K562 (cell line): ENCODE measurements around the gene SDC3. TPM values are rescaled to one million over a fixed set of nuclear protein-coding genes. Genes with fewer than 3 reads are reported as not detected.
A peak's percentile ranks its signal among the peaks of the same experiment; 100 is the strongest.

Experiments
- ARID3A ChIP-seq: IDR thresholded peaks from 2 replicates; pipeline ENCODE4 v1.6.1; 2012; ENCODE audit warnings: low read depth, low read length, improper control_type of control experiment, borderline replicate concordance
- ATF7 ChIP-seq: fragments of 450-650 bp; IDR thresholded peaks from 2 replicates; pipeline ENCODE4 v1.7.1; 2014; ENCODE audit warnings: mild to moderate bottlenecking, moderate library complexity
- CBFA2T3 ChIP-seq: fragments of 450-650 bp; IDR thresholded peaks from 2 replicates; pipeline ENCODE4 v1.6.1; 2017
- CHD2 ChIP-seq: IDR thresholded peaks from 2 replicates; pipeline ENCODE4 v1.6.1; 2011; ENCODE audit warnings: low read depth, low read length
- E2F3 ChIP-seq: fragments of 250-450 bp; sonication (Bioruptor Pico); IDR thresholded peaks from 2 replicates; pipeline ENCODE4 v1.4.0; 2020; ENCODE audit warnings: mild to moderate bottlenecking
- ELK3 ChIP-seq: fragments of 450-650 bp; formaldehyde crosslinking; IDR thresholded peaks from 2 replicates; pipeline ENCODE4 v1.4.0; 2020; ENCODE audit warnings: mild to moderate bottlenecking
- EWSR1 ChIP-seq: fragments of 450-650 bp; IDR thresholded peaks from 2 replicates; pipeline ENCODE4 v1.6.1; 2018; ENCODE audit warnings: borderline replicate concordance, mild to moderate bottlenecking, low read depth, moderate library complexity; ENCODE audit not compliant: partially characterized antibody
- FOXM1 ChIP-seq, 2 experiments: fragments of 450-650 bp in 1 of 2; sonication (generic) in 1 of 2; formaldehyde crosslinking in 1 of 2; IDR thresholded peaks; 2 replicates each; pipeline versions ENCODE4 v1.6.1 to v1.9.0; 2017 to 2022; ENCODE audit warnings: low read depth in 2 of 2, mild to moderate bottlenecking in 2 of 2, missing genetic modification reagents in 1 of 2, moderate library complexity in 1 of 2
- GABPB2 ChIP-seq: fragments of 250-450 bp; sonication (Bioruptor Pico); conservative IDR thresholded peaks from 2 replicates; pipeline ENCODE4 v1.5.1; 2021; ENCODE audit warnings: mild to moderate bottlenecking
- HLTF ChIP-seq: fragments of 450-650 bp; IDR thresholded peaks from 2 replicates; pipeline ENCODE4 v1.6.1; 2016
- HMBOX1 ChIP-seq: sonication (generic); IDR thresholded peaks from 2 replicates; pipeline ENCODE4 v1.6.1; 2016
- HMG20A ChIP-seq: fragments of 450-650 bp; formaldehyde crosslinking; conservative IDR thresholded peaks from 2 replicates; pipeline ENCODE4 v1.4.0; 2020; ENCODE audit warnings: mild to moderate bottlenecking, mixed read lengths
- MBD2 ChIP-seq: sonication (generic); IDR thresholded peaks from 2 replicates; pipeline ENCODE4 v1.6.1; 2016; ENCODE audit warnings: low read depth, borderline replicate concordance
- MEIS2 ChIP-seq: fragments of 450-650 bp; IDR thresholded peaks from 2 replicates; pipeline ENCODE4 v1.6.1; 2014; ENCODE audit warnings: mild to moderate bottlenecking; ENCODE audit not compliant: partially characterized antibody
- MITF ChIP-seq: IDR thresholded peaks from 2 replicates; pipeline ENCODE4 v1.6.1; 2014; ENCODE audit warnings: antibody characterized with exemption
- NCOA6 ChIP-seq: fragments of 450-650 bp; IDR thresholded peaks from 2 replicates; pipeline ENCODE4 v1.6.1; 2017; ENCODE audit warnings: mild to moderate bottlenecking
- POLR2B ChIP-seq: fragments of 450-650 bp; IDR thresholded peaks from 2 replicates; pipeline ENCODE4 v1.6.1; 2018; ENCODE audit warnings: low read depth; ENCODE audit not compliant: partially characterized antibody
- PTRF ChIP-seq: fragments of 450-650 bp; IDR thresholded peaks from 2 replicates; pipeline ENCODE4 v1.6.1; 2016; ENCODE audit warnings: mild to moderate bottlenecking, missing genetic modification characterization, missing compliant biosample characterization
- SMC3 ChIP-seq: conservative IDR thresholded peaks from 2 replicates; pipeline ENCODE4 v1.6.1; 2011; ENCODE audit warnings: low read depth, low read length, improper control_type of control experiment; ENCODE audit not compliant: insufficient read depth
- TCF3 ChIP-seq: sonication (generic); formaldehyde crosslinking; IDR thresholded peaks from 2 replicates; pipeline ENCODE4 v1.4.0; 2020; ENCODE audit warnings: mild to moderate bottlenecking, missing genetic modification reagents
- TEAD4 ChIP-seq, 2 experiments: sonication (generic) in 1 of 2; formaldehyde crosslinking in 1 of 2; IDR thresholded peaks; 2 replicates each; pipeline versions ENCODE4 v1.6.1 to v1.8.0; 2012 to 2022; ENCODE audit warnings: borderline replicate concordance in 1 of 2, inconsistent platforms in 1 of 2, low read length in 1 of 2, mild to moderate bottlenecking in 1 of 2, missing genetic modification reagents in 1 of 2
- ZEB2 ChIP-seq: fragments of 450-650 bp; IDR thresholded peaks from 2 replicates; pipeline ENCODE4 v1.6.1; 2016
- ZNF212 ChIP-seq: fragments of 450-650 bp; formaldehyde crosslinking; IDR thresholded peaks from 2 replicates; pipeline ENCODE4 v1.4.0; 2020; ENCODE audit warnings: mild to moderate bottlenecking
- ZNF668 ChIP-seq: fragments of 250-450 bp; sonication (Bioruptor Pico); IDR thresholded peaks from 2 replicates; pipeline ENCODE4 v1.8.0; 2022; ENCODE audit warnings: mild to moderate bottlenecking, inconsistent platforms
- polyA plus RNA-seq, 8 experiments: library from polyadenylated mRNA; depleted of rRNA in 4 of 8; stranded (reverse) in 5 of 8; unstranded in 3 of 8; fragments of >200 nt; fragmentation: Nextera tagmentation in 2 of 8; fragmentation: Illumina TruSeq in 1 of 8; extraction: Ambion mirVana in 2 of 8; extraction: Trizol in 1 of 8; gene quantifications; 2 replicates each; pipeline versions ENCODE4 v1.2.1 to v1.2.3, GENCODE V29; 2011 to 2014; ENCODE audit warnings: inconsistent platforms in 1 of 8, missing spikeins in 1 of 8
- total RNA-seq, 7 experiments: library from RNA; depleted of rRNA in 6 of 7; stranded (reverse); fragments of >200 nt in 6 of 7; fragmentation: Illumina TruSeq in 2 of 7; extraction: Trizol in 2 of 7; gene quantifications; 2 replicates each; pipeline versions ENCODE4 v1.2.1 to v1.2.3, GENCODE V29; 2011 to 2021; ENCODE audit warnings: low replicate concordance in 1 of 7

SDC3 gene
- total and polyA plus RNA-seq, 9 of the 15 experiments (the other 6 are each of a cell fraction or from before 2014, with no cell fraction given): 0.38 to 44.1 (median 12.1) TPM

- TF ChIP-seq HLTF (no peak), ZNF212 (CRISPR knock-in tag) (no peak), MITF (peak; percentile 94), TCF3 (CRISPR knock-in tag) (peak; percentile 64), MBD2 (0 out of 2 replicates have a peak, but pooled peaks have one; percentile 41), MEIS2 (peak; percentile 45), E2F3 (CRISPR knock-in tag) (no peak), PTRF (tag) (no peak), TEAD4 (IDR thresholded peaks at IDR 0.05; ENCODE audit: low read length) (peak; percentile 73), TEAD4 (CRISPR knock-in tag; IDR thresholded peaks at IDR 0.05; ENCODE audit: borderline replicate concordance) (no peak), FOXM1 (IDR thresholded peaks at IDR 0.05; ENCODE audit: low read depth) (peak; percentile 44), FOXM1 (CRISPR knock-in tag; IDR thresholded peaks at IDR 0.05; ENCODE audit: low read depth) (no peak), SMC3 (0 out of 2 replicates have a peak, but pooled peaks have one; percentile 23), ZEB2 (peak; percentile 80), POLR2B (no peak), HMG20A (no peak), ZNF668 (CRISPR knock-in tag) (no peak), ELK3 (CRISPR knock-in tag) (no peak), CBFA2T3 (peak; percentile 87), HMBOX1 (peak; percentile 69), GABPB2 (CRISPR knock-in tag) (no peak), ARID3A (0 out of 2 replicates have a peak, but pooled peaks have one; percentile 48), CHD2 (no peak), NCOA6 (no peak), ATF7 (peak; percentile 99), EWSR1 (no peak)
Observed at GRCh38 chr1:30919025-30919881, 10.7 kb upstream of the SDC3 start (continued).
